NCI-H146 treated with DMSO at 0.1 percent for 48 hours (cell line): ENCODE results near the gene KCNT1.
A peak's percentile ranks its signal among the peaks of the same experiment; 100 is the strongest.
"Not testable (repeated sequence)": the region's sequence is repeated elsewhere in the genome, so short reads cannot be mapped to it uniquely, and the experiment has no call there.

Source experiments
- DNase-seq: peaks from one replicate; lab custom pipeline; 2025; ENCODE audit not compliant: unreplicated experiment; lab: John Stamatoyannopoulos, UW

The KCNT1 gene

DNA sequence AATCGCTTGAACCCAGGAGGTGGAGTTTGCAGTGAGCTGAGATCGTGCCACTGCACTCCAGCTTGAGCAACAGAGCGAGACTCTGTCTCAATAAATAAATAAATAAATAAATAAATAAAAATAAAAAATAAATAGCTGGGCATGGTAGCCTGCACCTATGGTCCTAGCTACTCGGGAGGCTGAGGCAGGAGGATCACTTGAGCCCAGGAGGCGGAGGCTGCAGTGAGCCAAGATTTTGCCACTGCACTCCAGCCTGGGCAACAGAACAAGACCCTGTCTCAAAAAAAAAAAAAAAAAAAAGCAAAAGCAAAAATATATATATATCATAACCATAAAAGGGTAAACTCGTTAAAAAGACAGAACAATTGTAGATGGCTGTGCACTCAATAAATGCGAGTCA is 29.2 kb upstream of the KCNT1 start:
- not testable (repeated sequence) for DNase-seq

DNA sequence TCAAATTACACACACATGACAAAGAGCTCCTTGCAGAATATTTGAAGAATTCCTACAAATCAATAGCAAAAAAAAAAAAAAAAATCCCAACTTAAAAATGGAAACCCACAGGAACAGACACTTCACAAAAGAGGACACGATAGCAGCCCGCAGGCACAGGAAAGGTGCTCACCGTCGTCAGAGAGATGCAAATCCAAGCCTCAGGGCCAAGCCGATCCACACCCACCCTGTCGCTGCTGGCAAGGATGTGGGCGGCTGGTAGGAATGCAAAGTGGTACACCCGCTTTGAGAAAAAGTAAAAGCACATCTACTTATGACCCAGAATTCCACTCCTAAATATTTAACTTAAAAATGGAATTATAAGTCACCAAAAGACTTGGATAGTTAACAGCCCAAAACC is 28.0 kb upstream of the KCNT1 start:
- DNase-seq = no peak

- no peak for DNase-seq
Observed at GRCh38 chr9:135674977-135675376, 27.0 kb upstream of the KCNT1 start.

GRCh38 chr9:135676891-135677290 is 25.1 kb upstream of the KCNT1 start:
- DNase-seq = no peak

DNA sequence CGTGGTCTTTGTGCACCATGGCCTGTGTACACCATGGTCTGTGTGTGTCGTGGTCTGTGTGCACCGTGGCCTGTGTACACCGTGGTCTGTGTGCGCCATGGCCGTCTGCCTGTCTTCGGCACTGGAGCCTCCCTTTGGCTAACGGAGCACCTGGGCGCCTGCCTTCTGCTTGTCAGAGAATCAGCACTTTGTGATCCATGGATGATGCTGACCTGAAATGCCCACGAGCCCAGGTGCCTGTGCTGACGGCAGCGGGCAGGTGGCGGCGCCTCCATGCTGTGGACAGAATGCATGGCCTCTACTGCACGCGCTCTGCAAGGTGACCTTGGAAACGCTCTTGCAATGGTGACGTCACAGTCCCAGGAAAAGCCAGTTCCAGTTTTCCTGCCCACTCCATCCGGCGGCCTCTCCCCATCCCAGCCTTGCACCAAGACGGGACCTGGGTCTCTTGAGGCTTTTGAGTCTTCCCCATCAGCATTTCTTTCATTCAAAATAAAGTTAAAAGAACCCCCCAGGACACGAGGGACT is 24.3 kb upstream of the KCNT1 start:
- peak; percentile 8 for DNase-seq

- no peak for DNase-seq
Observed at GRCh38 chr9:135678236-135679017, 23.6 kb upstream of the KCNT1 start.

DNA sequence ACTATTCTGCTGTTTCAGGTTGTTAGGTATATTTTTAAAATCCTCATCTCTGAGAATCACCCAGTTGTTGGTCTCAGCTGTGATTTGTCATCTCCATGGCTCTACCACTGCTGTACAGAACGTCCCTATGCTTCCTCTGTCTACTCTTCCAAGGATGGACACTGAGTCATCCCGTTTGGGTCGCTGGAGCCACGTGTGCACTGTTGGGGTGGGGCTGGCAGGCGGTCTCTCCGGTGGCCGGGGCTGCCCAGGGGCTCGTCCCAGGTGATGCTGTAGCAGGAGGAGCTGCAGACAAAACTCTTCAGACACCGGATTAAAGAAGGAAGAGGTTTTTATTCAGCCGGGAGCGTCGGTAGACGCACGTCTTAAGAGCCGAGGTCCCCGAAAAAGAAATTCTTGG is 21.9 kb upstream of the KCNT1 start:
- no peak for DNase-seq

- no peak for DNase-seq
Observed at GRCh38 chr9:135681161-135681560, 20.8 kb upstream of the KCNT1 start.

- DNase-seq = no peak
Observed at GRCh38 chr9:135683401-135684034, 18.5 kb upstream of the KCNT1 start.

- DNase-seq = no peak
Observed at GRCh38 chr9:135684691-135685090, 17.3 kb upstream of the KCNT1 start.

- no peak for DNase-seq
Observed at GRCh38 chr9:135687216-135687615, 14.8 kb upstream of the KCNT1 start.

GRCh38 chr9:135689011-135689410 is 13.0 kb upstream of the KCNT1 start:
- DNase-seq = no peak

DNA sequence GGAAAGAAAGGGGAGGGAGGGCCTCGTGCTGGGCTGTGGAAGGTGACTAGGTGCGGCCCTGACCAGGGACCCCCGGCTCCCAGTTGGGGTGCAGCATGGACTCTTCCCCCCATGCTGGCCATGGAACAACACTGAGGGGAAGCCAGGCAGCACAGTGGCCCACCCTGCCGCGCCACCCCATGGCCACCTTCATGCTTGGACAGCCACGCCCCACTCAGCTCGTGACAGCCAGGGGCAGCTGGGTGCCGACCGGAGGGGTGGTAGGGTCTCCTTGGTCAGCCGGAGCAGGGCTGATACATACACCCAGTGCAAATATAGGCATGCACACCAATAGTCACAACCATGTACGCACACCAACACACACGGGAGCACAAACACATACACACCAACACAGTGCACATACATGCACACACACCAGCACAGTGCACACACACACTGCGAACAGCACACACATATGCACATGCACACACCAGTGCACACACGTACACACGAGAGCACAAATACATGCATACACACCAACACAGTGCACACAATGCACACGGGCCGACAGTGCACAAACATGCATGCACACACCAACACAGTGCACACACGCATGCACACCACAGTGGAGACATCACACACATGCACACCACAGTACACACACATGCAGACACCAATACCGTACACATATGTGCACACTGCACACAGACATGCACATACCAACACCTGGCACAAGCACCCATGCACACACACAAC is 11.0 kb upstream of the KCNT1 start:
- DNase-seq = no peak

DNA sequence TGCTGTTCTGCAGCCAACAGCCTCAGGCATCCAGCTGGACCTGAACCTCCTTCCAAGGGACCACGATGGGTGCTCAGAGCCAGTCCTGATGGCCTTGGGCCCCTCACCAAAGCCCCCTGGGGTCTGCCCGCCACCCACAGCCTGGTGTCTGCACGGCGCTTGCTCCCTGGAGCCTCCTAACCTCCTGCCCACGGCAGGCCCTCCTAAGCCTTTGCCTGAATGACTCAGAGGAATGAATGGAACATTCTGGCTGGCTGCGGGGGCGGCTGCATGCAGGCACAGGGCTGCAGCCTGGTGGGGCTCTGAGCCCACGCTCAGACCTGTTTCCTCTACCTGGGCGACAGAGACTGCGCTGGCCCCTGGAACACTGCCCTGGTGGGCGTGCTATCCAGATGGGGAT is 9.6 kb upstream of the KCNT1 start:
- no peak for DNase-seq

DNA sequence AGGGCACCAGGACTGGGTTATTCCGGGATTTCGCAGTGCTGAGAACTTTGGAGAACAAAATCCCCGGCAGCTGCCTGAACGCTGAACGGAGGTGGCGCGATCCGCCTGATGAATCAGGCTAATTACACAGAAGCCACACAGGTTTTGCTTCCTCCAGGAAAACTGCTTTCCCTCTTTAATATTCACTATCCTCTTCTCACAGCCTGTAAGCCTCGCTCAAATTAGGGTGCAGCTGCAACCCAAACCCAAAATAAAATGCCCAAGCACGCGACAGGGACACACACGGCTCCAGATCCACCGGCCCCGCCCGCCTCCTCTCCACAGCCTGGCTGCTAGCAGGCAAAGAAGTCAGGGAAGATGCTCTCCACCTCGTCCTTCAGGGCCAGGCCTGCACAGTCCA is 8.7 kb upstream of the KCNT1 start:
- no peak for DNase-seq

DNA sequence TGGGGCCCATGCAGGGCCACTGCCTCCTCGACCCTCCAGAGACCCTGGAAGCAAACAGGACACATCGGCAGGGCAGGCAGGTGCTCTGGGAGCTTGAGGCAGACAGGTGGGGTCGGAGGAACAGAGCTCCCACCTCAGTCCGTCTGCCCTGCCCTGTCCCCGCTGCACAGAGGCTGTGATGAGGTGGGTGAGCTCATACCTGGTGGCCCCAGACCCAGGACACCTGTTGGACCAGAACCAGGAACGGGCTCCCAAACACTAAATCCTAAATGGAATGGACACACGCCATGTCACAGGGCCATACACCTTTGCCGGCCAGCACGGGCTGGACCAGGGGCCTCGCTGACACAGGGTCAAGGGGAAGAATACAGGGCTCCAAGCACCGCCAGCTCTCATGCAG is 8.2 kb upstream of the KCNT1 start:
- DNase-seq = no peak

- no peak for DNase-seq
Observed at GRCh38 chr9:135694414-135694813, 7.6 kb upstream of the KCNT1 start.

DNA sequence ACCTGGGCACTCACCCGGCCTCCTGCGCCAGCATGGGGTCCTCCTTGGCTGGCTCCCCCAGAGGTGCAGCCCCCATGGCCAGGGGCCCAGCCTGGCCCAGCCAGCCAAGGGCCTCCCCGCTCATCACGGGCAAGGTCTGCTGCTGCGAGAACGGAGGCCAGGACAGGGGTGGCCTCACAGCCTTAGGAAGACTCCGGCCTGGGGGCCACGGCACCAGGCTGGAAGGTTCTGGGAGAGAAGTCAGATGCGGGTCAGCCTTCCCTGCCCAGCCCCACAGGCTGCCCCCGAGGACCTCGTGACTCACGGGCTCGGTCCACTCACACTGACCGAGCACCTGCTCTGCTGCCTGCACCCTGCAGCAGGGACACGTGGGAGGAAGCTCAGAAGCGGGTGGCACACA is 6.9 kb upstream of the KCNT1 start:
- no peak for DNase-seq

- no peak for DNase-seq
Observed at GRCh38 chr9:135695642-135696041, 6.3 kb upstream of the KCNT1 start.

DNA sequence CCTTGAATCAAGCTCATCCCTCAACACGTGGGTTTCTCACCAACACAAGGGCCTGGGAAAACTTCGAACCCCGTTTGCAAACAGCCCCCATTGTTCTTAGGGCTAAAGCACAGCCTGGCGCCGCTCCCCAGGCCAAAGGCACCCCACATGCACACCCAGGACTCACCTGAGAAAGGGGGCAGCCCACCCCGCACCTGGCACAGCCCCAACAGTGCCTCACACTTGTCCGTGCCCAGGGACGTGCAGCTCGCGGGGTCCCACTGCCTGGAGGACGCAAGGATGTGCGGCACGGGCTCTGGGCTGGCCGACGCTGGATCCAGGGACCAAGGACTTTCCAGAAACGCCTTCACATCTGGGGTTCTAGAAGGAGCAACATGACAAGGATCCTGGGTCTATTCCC is 5.5 kb upstream of the KCNT1 start:
- no peak for DNase-seq

- DNase-seq = no peak
Observed at GRCh38 chr9:135697226-135697625, 4.8 kb upstream of the KCNT1 start.

DNA sequence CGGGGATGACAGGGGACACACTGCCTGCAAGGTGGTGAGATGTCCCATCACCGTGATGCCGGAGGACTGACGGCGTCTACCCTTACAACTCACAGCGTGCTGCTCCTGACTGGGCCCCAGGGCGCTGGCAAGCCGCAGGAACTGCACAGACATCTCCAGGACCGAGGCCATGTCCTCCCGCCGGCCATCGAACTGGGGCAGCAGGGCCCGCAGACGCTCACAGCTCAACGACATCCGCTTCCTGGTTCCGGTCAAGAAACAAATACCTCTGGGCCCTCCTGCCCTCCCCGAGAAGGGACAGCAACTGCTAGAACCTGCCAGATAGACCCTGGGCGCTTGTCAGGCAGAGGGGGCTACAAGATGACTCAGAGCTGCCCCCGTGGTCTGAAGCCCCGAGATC is 3.7 kb upstream of the KCNT1 start:
- DNase-seq = no peak
